Suprapubic skin (tissue), 4 donors: ENCODE results near the gene RELA.

Experiments
- CTCF ChIP-seq, 2 donors: fragments of 200-600 bp in 1 of 2; fragments of 450-650 bp in 1 of 2; sonication (generic) in 1 of 2; IDR thresholded peaks; one replicate each; pipeline ENCODE4 v1.5.1; 2016 to 2019; ENCODE audit warnings: antibody characterized with exemption in 2 of 2, mild to moderate bottlenecking in 1 of 2, moderate library complexity in 1 of 2
- EP300 ChIP-seq: sonication (generic); formaldehyde crosslinking; IDR thresholded peaks from one replicate; pipeline ENCODE4 v1.6.1; 2017; ENCODE audit warnings: antibody characterized with exemption
- POLR2A ChIP-seq, 2 donors: fragments of 450-650 bp; IDR thresholded peaks; one replicate each; pipeline ENCODE4 v1.6.1; 2017; ENCODE audit warnings: antibody characterized with exemption in 2 of 2, mild to moderate bottlenecking in 2 of 2, moderate library complexity in 2 of 2
- POLR2AphosphoS5 ChIP-seq, 3 donors: sonication (generic); formaldehyde crosslinking; IDR thresholded peaks; one replicate each; pipeline ENCODE4 v1.6.1; 2017; ENCODE audit warnings: antibody characterized with exemption in 3 of 3

- TF ChIP-seq CTCF (IDR thresholded peaks at IDR 0.05): no peak
- TF ChIP-seq POLR2A (IDR thresholded peaks at IDR 0.05): no peak
- no peak for TF ChIP-seq POLR2AphosphoS5 (IDR thresholded peaks at IDR 0.05)
- TF ChIP-seq EP300: no peak
Measured at GRCh38 chr11:65629579-65629978, 33.1 kb downstream of the RELA start.
